GM21526 (cell line): ENCODE measurements around the gene CPE.
A peak's percentile ranks its signal among the peaks of the same experiment; 100 is the strongest.
"Not testable (repeated sequence)": the region's sequence is repeated elsewhere in the genome, so short reads cannot be mapped to it uniquely, and the experiment has no call there.

Source experiments
- ATAC-seq: cut with Tn5 transposase; IDR thresholded peaks from one replicate; pipeline ENCODE4 v1.9.1; 2021; ENCODE audit warnings: moderate library complexity; ENCODE audit not compliant: unreplicated experiment, low FRiP score

Gene CPE

GRCh38 chr4:165458471-165458870 is 79.7 kb downstream of the CPE start:
- ATAC-seq = no peak

DNA sequence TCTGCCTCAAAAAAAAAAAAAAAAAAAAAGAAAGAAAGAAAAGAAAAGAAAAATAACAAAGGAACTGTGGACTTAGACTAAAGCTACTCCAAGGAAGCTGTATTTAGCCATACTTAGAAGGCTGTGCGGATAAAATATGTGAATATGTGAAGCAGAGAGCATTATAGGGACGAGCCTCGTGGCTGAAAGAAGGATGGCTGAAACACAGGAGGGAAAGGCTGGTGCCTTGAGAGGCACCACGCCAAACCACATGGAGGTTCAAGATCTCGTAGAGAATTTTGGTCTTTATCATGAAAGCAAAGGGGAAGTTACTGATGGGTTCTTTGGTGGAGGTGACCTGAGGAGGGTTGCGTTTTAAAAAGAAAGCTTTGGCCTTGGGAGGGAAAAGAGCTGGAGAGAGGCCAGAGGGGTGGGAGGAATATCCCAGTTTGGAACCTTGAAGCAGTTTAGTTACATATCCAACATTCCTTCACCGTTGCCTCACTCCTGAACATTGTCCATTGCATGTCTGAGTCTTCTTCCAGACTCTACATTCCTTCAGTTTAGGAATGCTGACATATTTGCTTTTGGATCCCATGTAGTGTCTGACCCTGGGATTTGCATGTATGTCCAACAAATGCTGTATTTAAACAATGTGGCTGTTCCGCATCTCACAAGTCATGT is 82.5 kb downstream of the CPE start:
- ATAC-seq = no peak

DNA sequence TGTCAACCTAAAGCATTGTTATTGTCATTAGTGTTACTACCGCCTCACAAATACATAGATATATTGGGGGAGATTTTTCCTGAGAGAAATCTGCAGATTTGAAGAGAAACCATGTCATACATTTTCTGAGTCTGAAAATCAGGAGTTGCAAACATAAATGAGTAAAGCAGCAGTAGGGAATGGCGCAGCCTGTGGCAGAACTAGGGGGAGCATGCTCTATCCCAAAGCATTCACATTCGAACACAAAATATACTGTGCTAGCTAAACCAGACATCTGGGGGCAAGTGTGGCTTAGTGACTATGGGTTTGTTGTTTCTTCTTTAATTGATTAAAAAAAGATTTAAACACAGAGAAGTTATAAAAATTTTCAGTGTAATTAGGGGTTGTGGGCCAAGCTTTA is 83.2 kb downstream of the CPE start:
- no peak for ATAC-seq

GRCh38 chr4:165464376-165464775 is 85.6 kb downstream of the CPE start:
- ATAC-seq = no peak

DNA sequence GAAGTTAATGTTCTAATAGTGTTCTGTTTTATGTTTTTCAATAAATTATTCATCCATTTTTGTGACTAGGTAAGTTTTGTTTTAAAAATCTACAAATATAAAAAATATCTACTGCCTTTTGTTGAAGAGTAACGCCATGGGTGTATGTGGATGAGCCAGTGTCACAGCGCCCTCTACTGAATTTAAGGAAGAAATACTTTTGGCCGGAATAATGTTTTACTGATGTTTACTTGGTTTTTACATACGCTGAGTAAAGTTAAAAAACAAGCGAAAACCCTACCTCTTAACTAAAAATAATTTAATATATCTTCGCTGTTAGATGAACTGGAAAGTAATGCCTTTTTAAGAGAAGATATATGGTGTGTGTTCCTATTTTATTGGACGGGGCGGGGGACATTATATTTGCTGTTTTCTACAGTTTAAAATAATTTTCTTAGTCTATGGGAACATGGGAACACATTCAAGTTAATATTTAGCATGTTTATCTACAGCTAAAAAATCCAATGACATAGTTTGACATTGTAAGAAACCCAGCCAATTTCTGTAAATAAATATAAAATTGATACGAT is 86.1 kb downstream of the CPE start:
- ATAC-seq = peak; percentile 72

- no peak for ATAC-seq
These were observed 91.2 kb downstream of the CPE start for GRCh38 chr4:165470009-165470408.

DNA sequence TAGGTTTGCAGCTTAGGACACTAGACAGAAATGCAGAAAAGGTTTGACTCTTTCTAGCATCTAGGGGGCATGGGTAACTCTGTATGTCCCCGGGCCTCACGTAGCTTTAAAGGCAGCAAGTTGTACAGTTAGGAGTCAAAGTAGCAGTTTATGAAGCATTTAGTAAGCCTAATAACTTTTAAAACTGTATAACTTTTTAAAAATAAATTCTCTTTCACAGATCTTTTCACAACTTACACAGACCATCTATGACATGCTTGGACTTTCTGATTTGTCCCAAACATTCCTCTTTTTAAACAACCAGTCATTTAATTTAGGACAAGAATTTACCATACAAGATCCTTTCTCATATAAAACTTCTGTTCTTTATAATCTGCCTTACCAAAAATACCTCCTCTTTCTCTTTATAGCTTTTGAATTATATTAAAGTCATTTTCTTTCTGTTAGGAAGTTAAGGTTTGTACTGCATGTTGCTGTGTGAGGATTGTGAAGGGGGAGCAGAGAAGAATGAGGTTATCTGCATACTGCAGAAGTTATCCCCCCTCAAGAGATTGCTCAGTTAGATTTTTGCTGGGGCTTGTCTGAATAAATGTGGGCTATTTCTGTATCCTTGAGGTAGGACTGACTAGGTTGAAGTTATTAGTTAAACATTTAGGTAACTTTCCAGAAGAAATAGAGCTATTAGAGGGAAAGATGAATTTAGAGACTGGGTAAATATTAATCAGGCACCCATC is 94.3 kb downstream of the CPE start:
- ATAC-seq = no peak

DNA sequence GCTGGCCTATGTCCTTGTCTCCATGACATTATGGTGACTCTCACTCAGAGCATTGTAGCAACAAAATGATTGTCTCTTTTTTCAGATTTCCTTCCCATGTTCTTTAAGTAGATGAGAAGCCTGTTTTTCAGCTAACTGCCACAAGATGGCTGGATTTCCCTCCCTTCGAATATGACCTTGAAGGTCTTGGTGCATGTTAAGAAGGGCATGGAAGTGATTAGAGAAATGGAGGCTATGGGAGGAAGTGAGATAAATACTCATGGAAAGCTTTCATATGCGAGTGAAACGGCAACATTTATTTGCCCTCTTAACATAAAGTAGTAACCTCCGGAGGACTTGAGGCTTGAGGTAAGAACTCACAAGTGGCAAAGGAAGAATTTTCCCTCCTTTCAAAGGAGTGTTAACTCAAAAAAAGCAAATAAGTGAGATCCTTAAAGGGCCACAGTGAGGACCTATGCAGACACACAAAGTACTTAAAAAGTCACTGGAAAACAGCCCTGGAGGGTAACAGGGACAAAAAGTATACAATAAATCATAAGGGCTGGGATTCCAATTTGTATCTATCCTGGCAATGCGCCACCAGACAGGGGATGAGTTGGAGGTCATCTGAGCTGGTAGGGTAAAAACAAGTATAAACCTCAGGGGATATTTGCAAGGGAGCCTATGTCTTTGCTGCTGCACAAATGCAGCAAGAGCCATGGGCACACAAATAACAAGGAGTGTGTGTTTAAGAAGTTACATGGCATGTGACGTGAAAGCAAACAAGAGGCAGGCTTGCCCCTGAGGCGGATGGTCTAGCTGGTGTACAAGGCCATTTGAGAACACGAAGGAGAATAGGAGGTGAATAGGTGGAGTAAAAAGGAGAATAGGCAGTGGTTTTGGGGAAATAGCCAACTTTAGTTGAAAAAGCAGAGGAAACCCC is 96.2 kb downstream of the CPE start:
- no peak for ATAC-seq

GRCh38 chr4:165475706-165476070 is 96.9 kb downstream of the CPE start:
- no peak for ATAC-seq

DNA sequence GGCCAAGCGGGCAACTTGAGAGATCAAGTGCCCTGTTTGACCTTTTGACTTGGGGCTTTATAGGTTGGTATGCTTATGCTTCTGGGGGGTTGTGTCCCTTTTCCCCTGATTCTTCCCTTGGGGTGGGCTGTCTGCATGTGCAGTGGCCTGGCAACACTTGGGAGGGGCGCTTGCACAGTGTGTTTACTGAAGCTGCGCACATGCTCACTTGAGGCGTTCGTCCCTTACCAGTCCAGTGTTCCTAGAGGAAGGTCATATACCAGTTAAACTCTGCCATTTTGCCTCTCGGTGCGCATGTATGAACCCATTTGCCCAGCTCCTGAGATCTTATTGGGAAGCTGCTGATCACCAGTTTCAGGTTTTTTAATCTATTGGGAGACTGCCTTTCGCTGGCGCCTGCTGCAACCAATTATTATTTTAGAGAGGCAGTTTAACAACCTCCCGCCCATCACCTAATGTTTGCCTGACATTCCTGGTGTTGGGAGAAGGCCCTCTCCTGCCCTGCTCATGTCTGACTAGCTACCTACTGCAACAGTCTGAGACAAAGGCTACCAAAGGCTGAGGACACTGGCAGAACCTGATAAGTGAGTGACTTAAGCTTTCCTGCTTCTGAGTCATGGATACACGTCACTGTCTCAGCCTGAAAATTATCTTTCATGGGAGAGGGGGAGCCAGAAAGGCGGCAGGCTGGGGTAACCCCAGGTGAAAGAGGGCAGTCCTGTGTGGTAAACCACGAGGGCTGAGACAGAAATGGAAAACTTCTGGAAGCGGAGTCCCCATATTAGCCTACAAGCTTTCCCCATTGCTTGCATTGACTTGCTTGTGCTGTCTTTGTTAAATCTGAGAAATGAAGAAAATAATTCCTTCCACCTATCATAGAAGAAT is 97.6 kb downstream of the CPE start:
- ATAC-seq = no peak

- ATAC-seq = no peak
These were observed 99.0 kb downstream of the CPE start for GRCh38 chr4:165477799-165478198.

GRCh38 chr4:165478260-165478659 is 99.5 kb downstream of the CPE start:
- no peak for ATAC-seq

- ATAC-seq = no peak
These were observed 102.4 kb downstream of the CPE start for GRCh38 chr4:165481053-165481835.

DNA sequence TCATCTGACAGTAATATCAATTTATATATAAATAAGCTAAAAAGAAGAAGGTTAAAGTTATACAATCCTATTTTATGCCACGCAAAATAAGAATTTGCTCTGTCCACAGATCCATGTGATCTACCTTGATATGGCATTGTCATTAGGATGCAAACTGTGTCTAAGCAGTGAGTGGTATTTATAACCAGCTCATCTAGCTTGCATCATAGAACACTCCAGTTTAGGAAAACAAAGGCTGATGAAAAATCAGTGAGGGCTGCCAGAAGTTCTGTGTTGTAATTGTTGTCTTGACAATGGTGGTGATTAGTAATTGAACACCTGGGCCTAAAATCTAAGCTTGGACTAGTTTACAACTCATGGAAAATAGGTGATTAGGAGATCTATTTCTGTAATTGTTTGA is 111.0 kb downstream of the CPE start:
- no peak for ATAC-seq

DNA sequence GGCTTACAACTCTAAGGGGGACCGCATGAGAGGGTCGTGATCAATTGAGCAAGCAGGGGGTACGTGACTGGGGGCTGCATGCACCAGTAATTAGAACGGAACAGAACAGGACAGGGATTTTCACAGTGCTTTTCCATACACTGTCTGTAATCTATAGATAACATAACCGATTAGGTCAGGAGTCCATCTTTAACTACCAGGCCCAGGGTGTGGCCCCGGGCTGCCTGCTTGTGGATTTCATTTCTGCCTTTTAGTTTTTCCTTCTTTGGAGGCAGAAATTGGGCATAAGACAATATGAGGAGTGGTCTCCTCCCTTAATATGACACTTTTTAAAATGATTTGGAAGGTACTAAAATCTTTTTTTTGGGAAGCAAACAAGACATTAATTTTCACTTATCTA is 113.8 kb downstream of the CPE start:
- ATAC-seq = not testable (repeated sequence)

DNA sequence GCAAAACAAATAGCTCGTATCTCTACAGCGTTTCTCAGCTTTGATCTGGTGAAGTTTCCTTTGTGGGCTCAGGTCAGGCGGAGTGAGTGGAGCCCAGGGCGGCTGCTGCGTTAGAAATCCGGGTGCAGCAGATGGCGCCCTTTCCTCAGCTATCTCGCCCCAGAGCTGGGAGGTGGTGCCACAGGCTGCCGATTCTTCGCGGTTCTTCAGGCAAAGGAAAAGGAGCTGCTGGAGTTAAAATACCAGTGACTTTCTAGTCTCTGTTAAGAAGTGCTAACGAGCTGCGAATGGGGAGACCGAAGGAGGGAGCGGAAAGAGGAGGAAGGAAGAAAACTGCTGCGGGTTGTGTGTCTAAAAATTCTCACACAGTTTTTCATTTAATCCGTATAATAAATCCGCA is 114.6 kb downstream of the CPE start:
- peak; percentile 94 for ATAC-seq

DNA sequence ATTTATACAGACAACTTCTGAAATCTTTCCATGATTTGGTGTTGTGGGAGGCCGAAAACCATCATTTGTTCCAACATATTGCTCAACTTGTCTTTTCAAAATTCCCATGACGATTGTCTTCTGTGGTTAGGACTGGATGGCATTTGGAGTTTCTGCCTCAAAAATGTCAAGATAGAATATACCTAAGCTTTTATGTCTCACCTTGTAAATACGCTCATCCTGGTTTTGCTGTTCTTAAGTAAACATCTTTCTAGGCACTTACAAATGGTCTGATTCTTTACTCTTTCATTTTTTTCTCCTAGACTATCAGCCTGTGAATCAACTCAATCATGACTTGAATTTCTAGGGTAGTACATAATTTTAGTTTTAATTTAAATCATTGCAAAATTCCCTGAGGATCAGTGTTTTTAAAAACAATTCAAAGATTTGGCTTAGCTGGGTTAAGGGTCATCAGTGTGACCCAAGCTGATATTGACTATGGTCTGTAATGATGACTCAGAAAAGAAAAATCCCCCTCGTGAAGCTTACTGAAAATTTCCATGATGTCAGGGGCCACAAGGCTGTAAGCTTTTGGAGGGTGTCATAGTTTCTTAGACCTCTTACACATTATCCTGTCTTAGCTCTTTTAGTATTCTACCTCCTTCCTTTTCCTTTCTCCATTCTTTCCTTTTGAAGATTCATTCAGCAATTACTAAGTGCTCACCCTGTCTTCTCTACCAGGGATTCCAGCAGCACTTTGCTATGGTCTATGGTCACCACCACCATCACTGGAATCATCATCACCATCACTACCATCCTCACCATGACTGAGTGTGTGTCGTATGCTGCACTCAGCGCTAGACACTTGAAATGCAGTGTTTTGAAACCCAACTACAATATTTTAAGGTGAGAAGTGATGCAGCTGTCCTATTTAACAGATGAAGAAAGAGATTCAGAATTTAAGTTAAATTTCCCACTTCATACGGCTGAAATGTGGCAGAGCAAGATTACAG is 124.4 kb downstream of the CPE start:
- ATAC-seq = no peak

GRCh38 chr4:165504184-165504583 is 125.4 kb downstream of the CPE start:
- no peak for ATAC-seq
